Heart left ventricle (tissue), 16 donors: ENCODE results near the gene FBN1. TPM values are rescaled to one million over a fixed set of nuclear protein-coding genes. Genes with fewer than 3 reads are reported as not detected.

ENCODE experiments used
- ATAC-seq, 4 donors: fragments of 200-7000 bp; cut with Tn5 transposase; one replicate each; pipeline ENCODE4 v1.9.1; 2020 to 2022; ENCODE audit warnings: moderate library complexity in 4 of 4, mild to moderate bottlenecking in 3 of 4, moderate number of reproducible peaks in 1 of 4
- DNase-seq, 5 donors: peaks; one replicate each; pipeline ENCODE4 v3.0.0-alpha.2; 2020
- H3K27ac ChIP-seq, 12 donors: fragments of 200-600 bp; sonication (generic) in 4 of 12; one replicate each; pipeline versions ENCODE4 v1.5.0 to v1.8.0; 2016 to 2022; ENCODE audit warnings: mild to moderate bottlenecking in 2 of 12
- H3K27me3 ChIP-seq, 9 donors: fragments of 200-600 bp; sonication (generic) in 2 of 9; one replicate each; pipeline versions ENCODE4 v1.5.1 to v1.8.0; 2016 to 2022; ENCODE audit warnings: mild to moderate bottlenecking in 3 of 9
- H3K36me3 ChIP-seq, 9 donors: fragments of 200-600 bp; sonication (generic) in 2 of 9; one replicate each; pipeline versions ENCODE4 v1.5.0 to v1.8.0; 2018 to 2022; ENCODE audit warnings: mild to moderate bottlenecking in 2 of 9
- H3K4me1 ChIP-seq, 12 donors: fragments of 200-600 bp; sonication (generic) in 4 of 12; one replicate each; pipeline versions ENCODE4 v1.5.0 to v1.8.0; 2016 to 2022; ENCODE audit warnings: mild to moderate bottlenecking in 3 of 12
- H3K4me3 ChIP-seq, 12 donors: fragments of 200-600 bp; sonication (generic) in 4 of 12; one replicate each; pipeline versions ENCODE4 v1.5.0 to v1.8.0; 2017 to 2022; ENCODE audit warnings: mild to moderate bottlenecking in 9 of 12, moderate library complexity in 4 of 12
- H3K9me3 ChIP-seq, 12 donors: fragments of 200-600 bp; sonication (generic) in 4 of 12; one replicate each; pipeline versions ENCODE4 v1.5.0 to v1.8.0; 2016 to 2022; ENCODE audit warnings: mild to moderate bottlenecking in 1 of 12
- POLR2A ChIP-seq, 2 donors: fragments of 450-650 bp; IDR thresholded peaks; one replicate each; pipeline ENCODE4 v1.6.1; 2017; ENCODE audit warnings: antibody characterized with exemption in 2 of 2, mild to moderate bottlenecking in 2 of 2, moderate library complexity in 2 of 2
- WGBS, 4 donors: extraction: QIAGEN DNeasy Blood & Tissue Kit in 2 of 4; methylation state at CpG; one replicate each; pipeline versions ENCODE4 v1.1.5 to v1.1.7; 2013 to 2018; 5-methylcytosine and 5-hydroxymethylcytosine counted together
- intact Hi-C, 10 donors: fragments of 100-400 bp; cut with DNase I; formaldehyde crosslinking; loops; one replicate each; pipeline versions ENCODE4 v1.11.1 to v1.14.2; 2022
- polyA plus RNA-seq, 2 donors: library from polyadenylated mRNA; stranded (reverse); fragments of 200-250 nt; gene quantifications; one replicate each; pipeline ENCODE4 v1.2.3, GENCODE V29; 2013
- total RNA-seq, 9 donors: library from RNA; depleted of rRNA in 2 of 9; stranded (reverse); fragments of >200 nt in 2 of 9; fragmentation: NEBNext Ultra II Directional in 3 of 9; extraction: Animal tissue kit (Norgen Biotek cat#: 25700) in 3 of 9; gene quantifications; one replicate each; pipeline versions ENCODE4 v1.1.0 to v1.2.4, GENCODE V29; 2016 to 2023
- TF ChIP-seq, protein P1 (sequence below), 12 donors: fragments of 200-600 bp; sonication (generic) in 4 of 12; IDR thresholded peaks; one replicate each; pipeline versions ENCODE4 v1.5.0 to v1.8.0; 2018 to 2022; ENCODE audit warnings: antibody characterized with exemption in 12 of 12, mild to moderate bottlenecking in 5 of 12
- donor health status: ischemic (EF 13 %, LVEDD 7.1; RV severe dilation, severe dysfunction).
- donor health status: healthy with polysubstance abuse.
- donor health status: DM: no; HTN: yes; CAD: no.
- donor health status: DM: no; HTN: no; CAD: no.
- donor health status: ischemic (EF 25% LVEDD 6.9; RV normal size, moderate dysfunction).
- donor health status: ischemic (EF 25% LVEDD 5.7; RV mildly dilated, moderate dysfunction).
- donor health status: healthy.
- donor health status: DM: yes; HTN: yes; CAD: no.
- donor health status: ischemic (EF 35%, LVEDD 5.7; RV mildly dilated, moderate dysfunction).
- donor health status: nonischemic (EF 11% LVEDD 7.7; RV severe dilation, severe dysfunction).
- donor health status: DM: yes; HTN: yes; CAD: no.
- donor health status: PGD.
- donor health status: ischemic (EF 29% LVEDD 5.4; RV normal size, mild dysfunction).
- donor health status: nonischemic (EF 23%, LVEDD 6.1; RV moderate dilation, normal function).

FBN1 gene
- total and polyA plus RNA-seq, 11 donors, result 5.7 to 115 (median 31.4) TPM

GRCh38 chr15:48516121-48516520 is 129.4 kb downstream of the FBN1 start:
- peaks cover 0 to 96% (median 41%) of the 10 kb centered on the region in 9 donors for H3K36me3 ChIP-seq
- 62 to 81% (median 78%) methylated on average over 3 of the region's 3 CpGs for WGBS, 4 donors
- H3K4me1 ChIP-seq, result peaks cover 0 to 21% (median 0%) of the 10 kb centered on the region in 12 donors
- no peak for DNase-seq
- intact Hi-C loops, result loop anchor here in 3 of 10 donors (10.0 kb wide), 4 partner anchors 119 to 289 kb away; partner anchors contain the start of gene FBN1 (in 1 of the 3)
- peaks cover 0 to 3% (median 0%) of the 10 kb centered on the region in 12 donors for H3K9me3 ChIP-seq
- ATAC-seq, result no peak
- TF ChIP-seq, protein P1, sequence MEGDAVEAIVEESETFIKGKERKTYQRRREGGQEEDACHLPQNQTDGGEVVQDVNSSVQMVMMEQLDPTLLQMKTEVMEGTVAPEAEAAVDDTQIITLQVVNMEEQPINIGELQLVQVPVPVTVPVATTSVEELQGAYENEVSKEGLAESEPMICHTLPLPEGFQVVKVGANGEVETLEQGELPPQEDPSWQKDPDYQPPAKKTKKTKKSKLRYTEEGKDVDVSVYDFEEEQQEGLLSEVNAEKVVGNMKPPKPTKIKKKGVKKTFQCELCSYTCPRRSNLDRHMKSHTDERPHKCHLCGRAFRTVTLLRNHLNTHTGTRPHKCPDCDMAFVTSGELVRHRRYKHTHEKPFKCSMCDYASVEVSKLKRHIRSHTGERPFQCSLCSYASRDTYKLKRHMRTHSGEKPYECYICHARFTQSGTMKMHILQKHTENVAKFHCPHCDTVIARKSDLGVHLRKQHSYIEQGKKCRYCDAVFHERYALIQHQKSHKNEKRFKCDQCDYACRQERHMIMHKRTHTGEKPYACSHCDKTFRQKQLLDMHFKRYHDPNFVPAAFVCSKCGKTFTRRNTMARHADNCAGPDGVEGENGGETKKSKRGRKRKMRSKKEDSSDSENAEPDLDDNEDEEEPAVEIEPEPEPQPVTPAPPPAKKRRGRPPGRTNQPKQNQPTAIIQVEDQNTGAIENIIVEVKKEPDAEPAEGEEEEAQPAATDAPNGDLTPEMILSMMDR (IDR thresholded peaks at IDR 0.05), result no peak
- no peak for TF ChIP-seq POLR2A (IDR thresholded peaks at IDR 0.05)
- H3K27me3 ChIP-seq, result no peaks in the 10 kb centered on the region
- H3K27ac ChIP-seq, result peak overlapping the region in 2 of 12 donors; percentile 6 to 24
- no peak overlapping the region for H3K4me3 ChIP-seq

DNA sequence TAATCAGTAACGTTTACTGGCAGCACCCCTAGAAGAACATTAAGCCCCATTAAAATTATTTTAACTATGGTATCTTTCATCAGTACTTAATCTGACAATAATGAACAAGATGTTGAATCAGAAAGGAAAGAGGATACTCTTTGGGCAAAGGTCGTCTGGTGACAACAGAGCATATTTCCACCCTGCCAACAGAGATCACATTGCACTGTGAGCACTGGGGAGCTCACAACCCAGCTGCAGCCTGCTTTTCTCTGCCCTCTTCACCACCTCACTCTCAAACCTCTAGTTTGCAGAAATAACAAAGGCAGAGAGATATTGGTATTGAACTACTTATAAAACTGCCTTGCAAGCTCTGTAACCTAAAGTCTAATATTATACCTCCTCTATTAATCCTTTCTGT is 130.0 kb downstream of the FBN1 start:
- ATAC-seq (no peak), DNase-seq (no peak)
- TF ChIP-seq, protein P1 (IDR thresholded peaks at IDR 0.05), result no peak
- TF ChIP-seq POLR2A (IDR thresholded peaks at IDR 0.05), result no peak
- H3K36me3 ChIP-seq, result peaks cover 0 to 96% (median 40%) of the 10 kb centered on the region in 9 donors
- peak overlapping the region in 1 of 12 donors; percentile 4 for H3K27ac ChIP-seq
- H3K9me3 ChIP-seq, result peaks cover 0 to 3% (median 0%) of the 10 kb centered on the region in 12 donors
- H3K4me1 ChIP-seq, result peaks cover 0 to 18% (median 0%) of the 10 kb centered on the region in 12 donors
- H3K27me3 ChIP-seq, result no peaks in the 10 kb centered on the region
- intact Hi-C loops, result loop anchor here in 3 of 10 donors (10.0 kb wide), 4 partner anchors 119 to 289 kb away; partner anchors contain the start of gene FBN1 (in 1 of the 3)
- WGBS, 4 donors, result 48 to 59% (median 51%) methylated on average over 2 of the region's 2 CpGs
- H3K4me3 ChIP-seq, result no peak overlapping the region

GRCh38 chr15:48514103-48514816 is 131.2 kb downstream of the FBN1 start:
- TF ChIP-seq, protein P1 (IDR thresholded peaks at IDR 0.05), result no peak
- no peak for TF ChIP-seq POLR2A (IDR thresholded peaks at IDR 0.05)
- H3K9me3 ChIP-seq, result peaks cover 0 to 3% (median 0%) of the 10 kb centered on the region in 12 donors
- H3K4me3 ChIP-seq, result no peak overlapping the region
- intact Hi-C loops, result loop anchor here in 3 of 10 donors (10.0 kb wide), 4 partner anchors 121 to 291 kb away; partner anchors contain the start of gene FBN1 (in 1 of the 3)
- peaks cover 0 to 93% (median 29%) of the 10 kb centered on the region in 9 donors for H3K36me3 ChIP-seq
- no peak for DNase-seq
- no peak overlapping the region for H3K27ac ChIP-seq
- peaks cover 0 to 18% (median 0%) of the 10 kb centered on the region in 12 donors for H3K4me1 ChIP-seq
- 93 to 96% (median 94%) methylated on average over 2 of the region's 2 CpGs for WGBS, 4 donors
- ATAC-seq, result no peak
- no peaks in the 10 kb centered on the region for H3K27me3 ChIP-seq

DNA sequence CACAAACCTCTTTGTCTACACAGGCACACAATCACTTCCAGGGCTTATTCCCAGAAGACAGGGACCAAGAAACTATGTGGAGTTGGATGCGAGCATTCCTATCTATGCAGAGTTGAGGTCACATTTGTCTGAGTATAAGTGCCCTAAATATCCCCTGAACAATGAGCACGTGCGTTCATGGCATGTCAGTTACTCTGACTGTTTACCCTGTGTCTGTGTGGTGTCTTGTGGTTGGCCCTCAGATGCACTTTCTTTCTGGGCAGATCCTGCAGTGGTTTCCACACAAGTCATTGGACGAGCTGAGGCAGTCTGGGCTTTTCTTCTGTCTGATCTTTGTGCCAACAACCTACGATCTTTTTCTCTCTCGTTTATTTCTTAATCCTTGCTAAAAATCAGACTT is 134.5 kb downstream of the FBN1 start:
- no peaks in the 10 kb centered on the region for H3K27me3 ChIP-seq
- no peak for TF ChIP-seq POLR2A (IDR thresholded peaks at IDR 0.05)
- TF ChIP-seq, protein P1 (IDR thresholded peaks at IDR 0.05), result no peak
- H3K4me3 ChIP-seq, result no peak overlapping the region
- peaks cover 0 to 3% (median 0%) of the 10 kb centered on the region in 12 donors for H3K9me3 ChIP-seq
- peak overlapping the region in 1 of 12 donors; percentile 30 for H3K27ac ChIP-seq
- peaks cover 0 to 97% (median 37%) of the 10 kb centered on the region in 9 donors for H3K36me3 ChIP-seq
- 66 to 71% (median 67%) methylated on average over 6 of the region's 6 CpGs for WGBS, 4 donors
- ATAC-seq, result peak in 3 of 4 donors; percentile 66 to 78 (median 67)
- intact Hi-C loops, result loop anchor here in 3 of 10 donors (10.0 kb wide), 4 partner anchors 124 to 294 kb away; partner anchors contain the start of gene FBN1 (in 1 of the 3)
- DNase-seq, result no peak
- H3K4me1 ChIP-seq, result peaks cover 0 to 14% (median 0%) of the 10 kb centered on the region in 12 donors
